Mucosa of descending colon (tissue), 3 donors: Measurements from ENCODE around the gene GNAT1. TPM values are rescaled to one million over a fixed set of nuclear protein-coding genes. Genes with fewer than 3 reads are reported as not detected.

Source experiments
- ATAC-seq: fragments of 200-7000 bp; cut with Tn5 transposase; one replicate; pipeline ENCODE4 v1.9.1; 2020; ENCODE audit warnings: mild to moderate bottlenecking, moderate library complexity
- DNase-seq, 3 donors: peaks; one replicate each; pipeline ENCODE4 v3.0.0-alpha.2; 2020
- H3K36me3 ChIP-seq: fragments of 200-600 bp; one replicate; pipeline ENCODE4 v1.8.0; 2021; ENCODE audit warnings: low read depth, mild to moderate bottlenecking
- H3K4me1 ChIP-seq: fragments of 200-600 bp; one replicate; pipeline ENCODE4 v1.8.0; 2021; ENCODE audit warnings: low read depth, mild to moderate bottlenecking
- H3K4me3 ChIP-seq: fragments of 200-600 bp; one replicate; pipeline ENCODE4 v1.8.0; 2021; ENCODE audit warnings: mild to moderate bottlenecking
- H3K9me3 ChIP-seq: fragments of 200-600 bp; one replicate; pipeline ENCODE4 v1.8.0; 2021; ENCODE audit warnings: mild to moderate bottlenecking
- CTCF ChIP-seq: fragments of 200-600 bp; IDR thresholded peaks from one replicate; pipeline ENCODE4 v1.8.0; 2022; ENCODE audit warnings: antibody characterized with exemption, mild to moderate bottlenecking
- intact Hi-C, 2 donors: fragments of 100-400 bp; cut with DNase I in 1 of 2; cut with micrococcal nuclease in 1 of 2; formaldehyde crosslinking; loops; one replicate each; pipeline versions ENCODE4 v1.11.0 to v1.11.1; 2022; cut with DNase I, micrococcal nuclease
- total RNA-seq, 3 donors: library from RNA; stranded (reverse); fragmentation: NEBNext Ultra II Directional in 2 of 3; extraction: Animal tissue kit (Norgen Biotek cat#: 25700) in 2 of 3; gene quantifications; one replicate each; pipeline versions ENCODE4 v1.2.1 to v1.2.4, GENCODE V29; 2021 to 2023
- donor health status: DM: no; HTN: no; CAD: no; lungs with moderate emphysema.
- donor health status: DM: no; HTN: no; CAD: no.
- donor health status: DM: no; HTN: yes; CAD: no.

The GNAT1 gene
- total RNA-seq, 3 donors from 2014 or later: not detected

GRCh38 chr3:50154840-50155490 is 36.4 kb upstream of the GNAT1 start, which contains the start of gene SEMA3F:
SEMA3F (plus strand) TSS chr3:50155324; CDS start chr3:50159623, 4,299 bp downstream.
- H3K4me3 ChIP-seq: peak within 1 kb of the TSS; percentile 34
- ATAC-seq (peak; percentile 84), DNase-seq (peak; percentile 76 to 86 (median 81))
- H3K4me1 ChIP-seq: peaks cover 16% of the 10 kb centered on the region
- peak; percentile 20 for TF ChIP-seq CTCF
- H3K36me3 ChIP-seq: no peaks in the 10 kb centered on the region
- no peaks in the 10 kb centered on the region for H3K9me3 ChIP-seq
- intact Hi-C loops: no loop called here

GRCh38 chr3:50155491-50155878 is 35.9 kb upstream of the GNAT1 start:
- DNase-seq: no peak
- intact Hi-C loops: no loop called here
- ATAC-seq: no peak
- Histone ChIP-seq H3K36me3 (no peaks in the 10 kb centered on the region), H3K4me1 (peaks cover 16% of the 10 kb centered on the region), H3K9me3 (no peaks in the 10 kb centered on the region), H3K4me3 (peak overlapping the region; percentile 34)
- TF ChIP-seq CTCF: no peak

GRCh38 chr3:50155891-50156290 is 35.5 kb upstream of the GNAT1 start:
- Histone ChIP-seq H3K36me3 (no peaks in the 10 kb centered on the region), H3K4me1 (peaks cover 16% of the 10 kb centered on the region), H3K4me3 (peak overlapping the region; percentile 34), H3K9me3 (no peaks in the 10 kb centered on the region)
- TF ChIP-seq CTCF: no peak
- ATAC-seq: peak; percentile 6
- DNase-seq: no peak
- intact Hi-C loops: no loop called here

- DNase-seq (peak in 2 of 3 donors; percentile 61 to 63), ATAC-seq (peak; percentile 38)
- no peak for TF ChIP-seq CTCF
- intact Hi-C loops: no loop called here
- no peaks in the 10 kb centered on the region for H3K36me3 ChIP-seq
- peaks cover 16% of the 10 kb centered on the region for H3K4me1 ChIP-seq
- no peaks in the 10 kb centered on the region for H3K9me3 ChIP-seq
- no peak overlapping the region for H3K4me3 ChIP-seq
These were observed 34.6 kb upstream of the GNAT1 start for GRCh38 chr3:50156549-50157493.

- DNase-seq (no peak), ATAC-seq (no peak)
- intact Hi-C loops: no loop called here
- Histone ChIP-seq H3K4me1 (peaks cover 24% of the 10 kb centered on the region), H3K36me3 (no peaks in the 10 kb centered on the region), H3K4me3 (no peak overlapping the region), H3K9me3 (no peaks in the 10 kb centered on the region)
- TF ChIP-seq CTCF: no peak
These were observed 33.4 kb upstream of the GNAT1 start for GRCh38 chr3:50157827-50158529.
